GM18909 (cell line): Measurements from ENCODE around the gene STAC3.

Source experiments
- ATAC-seq: cut with Tn5 transposase; IDR thresholded peaks from one replicate; pipeline ENCODE4 v1.9.1; 2021; ENCODE audit warnings: mild to moderate bottlenecking; ENCODE audit not compliant: unreplicated experiment, poor library complexity

Gene STAC3

DNA sequence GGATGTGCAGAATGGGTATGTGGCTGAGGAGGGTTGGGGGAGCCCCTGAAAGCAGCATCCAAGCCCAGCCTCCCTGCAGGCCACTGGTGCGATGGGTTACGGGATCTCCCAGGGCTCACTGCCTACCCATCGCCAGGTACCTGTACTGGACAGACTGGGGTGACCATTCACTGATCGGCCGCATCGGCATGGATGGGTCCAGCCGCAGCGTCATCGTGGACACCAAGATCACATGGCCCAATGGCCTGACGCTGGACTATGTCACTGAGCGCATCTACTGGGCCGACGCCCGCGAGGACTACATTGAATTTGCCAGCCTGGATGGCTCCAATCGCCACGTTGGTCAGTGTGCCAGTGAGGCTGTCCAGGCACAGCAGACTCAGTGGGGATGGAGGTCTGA lies 52.7 kb downstream of the STAC3 start:
- no peak for ATAC-seq

DNA sequence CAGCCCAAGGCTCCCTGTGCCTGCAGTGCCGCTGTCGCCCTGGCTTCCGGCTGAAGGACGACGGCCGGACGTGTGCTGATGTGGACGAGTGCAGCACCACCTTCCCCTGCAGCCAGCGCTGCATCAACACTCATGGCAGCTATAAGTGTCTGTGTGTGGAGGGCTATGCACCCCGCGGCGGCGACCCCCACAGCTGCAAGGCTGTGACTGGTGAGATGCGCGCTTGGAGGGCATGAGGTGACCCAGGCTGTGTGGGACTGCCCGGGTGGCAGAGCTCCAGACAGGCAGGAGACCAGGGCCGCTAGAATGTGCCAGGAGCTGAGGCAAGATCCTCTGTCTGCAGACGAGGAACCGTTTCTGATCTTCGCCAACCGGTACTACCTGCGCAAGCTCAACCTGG lies 54.0 kb downstream of the STAC3 start:
- no peak for ATAC-seq

DNA sequence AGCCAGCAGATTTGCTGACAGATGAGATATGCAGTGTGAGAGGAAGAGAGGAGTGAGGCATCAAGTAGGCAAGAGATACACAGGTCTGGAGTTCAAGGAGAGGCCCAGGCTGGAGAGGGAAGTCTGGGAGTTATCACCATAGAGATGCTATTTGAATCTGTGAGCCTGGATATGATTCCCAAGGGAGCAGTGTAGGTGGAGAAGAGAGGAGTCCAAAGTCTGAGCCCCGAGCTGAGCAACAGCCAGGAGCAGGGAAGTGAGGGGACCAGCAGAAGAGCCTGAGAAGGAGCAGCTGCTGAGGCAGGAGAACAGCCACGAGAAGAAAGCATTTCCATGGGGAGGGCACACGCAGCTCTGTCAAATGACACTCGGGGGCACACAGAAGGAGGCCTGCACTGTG lies 54.5 kb downstream of the STAC3 start:
- no peak for ATAC-seq

DNA sequence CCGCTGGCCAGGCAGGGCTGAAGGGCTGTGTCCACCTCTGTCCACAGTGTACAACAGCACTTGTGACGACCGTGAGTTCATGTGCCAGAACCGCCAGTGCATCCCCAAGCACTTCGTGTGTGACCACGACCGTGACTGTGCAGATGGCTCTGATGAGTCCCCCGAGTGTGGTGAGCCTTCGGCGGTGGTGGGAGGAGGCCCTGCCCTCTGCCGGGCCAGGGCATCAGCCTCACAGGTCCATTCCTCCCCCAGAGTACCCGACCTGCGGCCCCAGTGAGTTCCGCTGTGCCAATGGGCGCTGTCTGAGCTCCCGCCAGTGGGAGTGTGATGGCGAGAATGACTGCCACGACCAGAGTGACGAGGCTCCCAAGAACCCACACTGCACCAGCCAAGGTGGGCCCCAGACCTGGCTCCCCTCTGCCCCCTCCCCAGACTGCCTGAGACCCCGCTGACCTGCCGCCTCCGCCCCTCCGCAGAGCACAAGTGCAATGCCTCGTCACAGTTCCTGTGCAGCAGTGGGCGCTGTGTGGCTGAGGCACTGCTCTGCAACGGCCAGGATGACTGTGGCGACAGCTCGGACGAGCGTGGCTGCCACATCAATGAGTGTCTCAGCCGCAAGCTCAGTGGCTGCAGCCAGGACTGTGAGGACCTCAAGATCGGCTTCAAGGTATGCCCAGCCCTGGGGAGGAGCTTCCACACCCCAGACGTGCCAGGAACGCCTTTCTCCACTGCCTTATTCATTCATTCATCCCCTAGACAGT lies 55.2 kb downstream of the STAC3 start:
- ATAC-seq = no peak

DNA sequence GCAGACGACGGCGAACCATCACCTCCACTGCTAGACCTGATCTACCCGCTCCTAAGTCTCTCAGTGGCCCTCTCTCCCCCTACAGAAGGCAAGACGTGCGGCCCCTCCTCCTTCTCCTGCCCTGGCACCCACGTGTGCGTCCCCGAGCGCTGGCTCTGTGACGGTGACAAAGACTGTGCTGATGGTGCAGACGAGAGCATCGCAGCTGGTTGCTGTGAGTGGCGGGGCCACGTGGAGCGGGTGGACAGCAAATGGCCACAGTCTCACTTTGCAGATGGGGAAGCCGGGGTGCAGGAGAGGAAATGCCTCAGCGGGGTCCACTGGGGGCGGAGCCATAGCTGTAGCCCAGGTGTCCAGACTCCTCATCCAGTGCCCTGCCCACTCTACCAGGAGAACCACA lies 55.8 kb downstream of the STAC3 start:
- ATAC-seq = no peak

DNA sequence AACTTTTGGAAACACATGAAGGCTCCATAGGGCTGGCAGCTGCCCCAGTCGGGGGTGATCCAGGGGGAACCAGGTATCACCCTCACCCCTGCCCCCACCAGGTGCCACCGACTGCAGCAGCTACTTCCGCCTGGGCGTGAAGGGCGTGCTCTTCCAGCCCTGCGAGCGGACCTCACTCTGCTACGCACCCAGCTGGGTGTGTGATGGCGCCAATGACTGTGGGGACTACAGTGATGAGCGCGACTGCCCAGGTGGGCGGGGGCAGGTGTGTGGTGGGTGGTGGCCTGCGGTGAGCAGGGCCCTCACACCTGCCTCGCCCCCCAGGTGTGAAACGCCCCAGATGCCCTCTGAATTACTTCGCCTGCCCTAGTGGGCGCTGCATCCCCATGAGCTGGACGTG lies 56.7 kb downstream of the STAC3 start:
- ATAC-seq = no peak

DNA sequence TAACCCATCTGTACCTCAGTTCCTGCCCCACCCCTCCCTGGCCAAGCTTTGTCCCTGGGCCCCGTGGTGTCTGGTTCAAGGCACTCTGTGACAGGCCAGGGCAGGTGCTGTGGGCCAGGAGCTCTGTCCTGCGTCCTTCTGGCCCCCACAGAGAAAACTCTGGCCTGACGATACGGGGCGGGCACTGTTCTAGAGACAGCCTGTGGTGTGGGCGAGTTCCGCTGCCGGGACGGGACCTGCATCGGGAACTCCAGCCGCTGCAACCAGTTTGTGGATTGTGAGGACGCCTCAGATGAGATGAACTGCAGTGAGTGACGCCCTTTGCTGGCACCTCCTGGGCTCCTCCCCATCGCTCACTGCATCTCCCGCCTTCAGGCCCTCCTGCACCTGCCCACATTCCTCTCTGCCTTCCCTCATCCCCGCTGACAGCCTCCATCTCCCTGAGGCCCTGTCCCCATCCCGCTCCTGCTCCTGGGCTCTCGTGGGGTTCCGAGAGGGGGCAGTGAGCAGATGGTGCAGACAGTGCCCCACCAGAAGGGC lies 57.2 kb downstream of the STAC3 start:
- ATAC-seq = no peak
